ENCODE results near the gene SCGB1D4.
"Not testable (repeated sequence)": the region's sequence is repeated elsewhere in the genome, so short reads cannot be mapped to it uniquely, and the experiment has no call there.

The SCGB1D4 gene

GRCh38 chr11:62298975-62299374 is at the start of gene SCGB1D4:
TSS of gene SCGB1D4 (minus strand) at chr11:62299075. CDS start at chr11:62299010, 65 bp downstream.
- no peak for DNase-seq

GRCh38 chr11:62345861-62346260 is 47.0 kb upstream of the SCGB1D4 start:
- DNase-seq, result no peak

- DNase-seq, result peak; percentile 90 to 93
Measured at GRCh38 chr11:62344210-62344609, 45.3 kb upstream of the SCGB1D4 start.

- peak; percentile 38 to 48 for DNase-seq
Measured at GRCh38 chr11:62343646-62344190, 44.8 kb upstream of the SCGB1D4 start.

GRCh38 chr11:62341588-62341987 is 42.7 kb upstream of the SCGB1D4 start:
- no peak for DNase-seq

- peak; percentile 52 to 58 for DNase-seq
Measured at GRCh38 chr11:62340269-62340901, 41.5 kb upstream of the SCGB1D4 start.

GRCh38 chr11:62338218-62338617 is 39.3 kb upstream of the SCGB1D4 start:
- no peak for DNase-seq

GRCh38 chr11:62337303-62338181 is 38.7 kb upstream of the SCGB1D4 start, which contains the start of gene ASRGL1:
TSS of gene ASRGL1 (plus strand) at chr11:62337448. CDS start at chr11:62337978, 530 bp downstream.
- DNase-seq, result no peak

GRCh38 chr11:62336949-62337302 is 38.1 kb upstream of the SCGB1D4 start:
- DNase-seq, result not testable (repeated sequence)

GRCh38 chr11:62333768-62334167 is 34.9 kb upstream of the SCGB1D4 start:
- peak; percentile 49 to 51 for DNase-seq

- DNase-seq, result not testable (repeated sequence)
Measured at GRCh38 chr11:62331264-62331663, 32.4 kb upstream of the SCGB1D4 start.

- DNase-seq, result not testable (repeated sequence)
Measured at GRCh38 chr11:62327541-62327940, 28.7 kb upstream of the SCGB1D4 start.

GRCh38 chr11:62326719-62327118 is 27.8 kb upstream of the SCGB1D4 start:
- not testable (repeated sequence) for DNase-seq

- not testable (repeated sequence) for DNase-seq
Measured at GRCh38 chr11:62325781-62326180, 26.9 kb upstream of the SCGB1D4 start.

GRCh38 chr11:62324731-62325556 is 26.1 kb upstream of the SCGB1D4 start:
- peak; percentile 79 to 82 for DNase-seq

GRCh38 chr11:62322524-62322923 is 23.6 kb upstream of the SCGB1D4 start:
- DNase-seq, result no peak

- peak; percentile 52 to 64 for DNase-seq
Measured at GRCh38 chr11:62315431-62315830, 16.6 kb upstream of the SCGB1D4 start.

GRCh38 chr11:62309991-62310390 is 11.1 kb upstream of the SCGB1D4 start:
- no peak for DNase-seq

- no peak for DNase-seq
Measured at GRCh38 chr11:62307950-62308349, 9.1 kb upstream of the SCGB1D4 start.

- no peak for DNase-seq
Measured at GRCh38 chr11:62306227-62306626, 7.4 kb upstream of the SCGB1D4 start.

- DNase-seq, result no peak
Measured at GRCh38 chr11:62295504-62295903, 3.4 kb downstream of the SCGB1D4 start.

- no peak for DNase-seq
Measured at GRCh38 chr11:62280452-62280851, 18.4 kb downstream of the SCGB1D4 start.

- no peak for DNase-seq
Measured at GRCh38 chr11:62273789-62274275, 25.0 kb downstream of the SCGB1D4 start.
